Activated T-helper 2 cell treated with anti-CD3 and anti-CD28 coated beads, Interferon-gamma antibody, Interleukin-2, Interleukin-4, amounts not matched to agents 10 μg/mL and 5 μg/mL and 100 μg/mL, durations not matched to agents 14 hours and 24 hours and 36 hours (primary cell): Measurements from ENCODE around the gene SEMA3D. TPM values are rescaled to one million over a fixed set of nuclear protein-coding genes. Genes with fewer than 3 reads are reported as not detected.

Experiments
- DNase-seq: peaks from one replicate; pipeline ENCODE4 v3.0.0; 2021; ENCODE audit warnings: low spot score
- H3K27ac Mint-ChIP-seq: one replicate; pipeline ENCODE4 v1.8.0; 2021; ENCODE audit warnings: mixed read lengths
- H3K27me3 Mint-ChIP-seq: one replicate; pipeline ENCODE4 v1.8.0; 2021; ENCODE audit warnings: low read depth, mixed read lengths
- H3K36me3 Mint-ChIP-seq: one replicate; pipeline ENCODE4 v1.8.0; 2021; ENCODE audit warnings: low read depth, mixed read lengths
- H3K4me1 Mint-ChIP-seq: one replicate; pipeline ENCODE4 v1.8.0; 2021; ENCODE audit warnings: low read depth, mixed read lengths
- H3K4me3 Mint-ChIP-seq: one replicate; pipeline ENCODE4 v1.8.0; 2021; ENCODE audit warnings: low read depth, mild to moderate bottlenecking, moderate library complexity, mixed read lengths
- H3K9me3 Mint-ChIP-seq: one replicate; pipeline ENCODE4 v1.8.0; 2021; ENCODE audit warnings: mixed read lengths
- intact Hi-C: fragments of 100-400 bp; cut with micrococcal nuclease; formaldehyde crosslinking; loops from one replicate; pipeline ENCODE4 v1.15.1; 2023
- total RNA-seq: library from RNA; stranded (reverse); gene quantifications from 2 replicates; pipeline ENCODE4 v1.2.3, GENCODE V29; 2022

SEMA3D gene
- total RNA-seq, 1 donor from 2014 or later: 0.11 TPM

DNA sequence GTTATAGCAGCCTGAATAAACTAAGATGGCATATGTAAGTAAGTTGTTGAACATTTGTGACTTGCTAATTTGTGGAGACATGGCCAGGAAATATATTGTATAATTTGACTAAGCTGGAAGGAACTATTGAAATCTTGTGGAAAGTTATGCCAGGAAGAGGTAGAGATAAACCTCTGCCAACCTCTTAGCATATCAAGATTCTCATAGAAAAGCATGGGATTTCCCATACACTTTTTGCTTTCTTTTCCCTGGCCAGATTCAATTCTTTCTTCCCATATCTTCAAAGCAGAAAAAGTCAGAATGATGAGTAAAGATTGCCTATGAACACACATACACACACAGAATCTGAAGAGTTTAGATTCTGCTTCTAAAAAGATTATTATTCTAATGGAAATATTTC, 216.2 kb downstream of the SEMA3D start:
- Mint-ChIP-seq H3K27me3 (no peaks in the 10 kb centered on the region), H3K4me3 (no peak overlapping the region), H3K27ac (no peak overlapping the region), H3K4me1 (no peaks in the 10 kb centered on the region), H3K36me3 (no peaks in the 10 kb centered on the region), H3K9me3 (no peaks in the 10 kb centered on the region)
- no peak for DNase-seq
- intact Hi-C loops: no loop called here

- intact Hi-C loops: no loop called here
- no peak overlapping the region for H3K27ac Mint-ChIP-seq
- H3K9me3 Mint-ChIP-seq: no peaks in the 10 kb centered on the region
- no peak overlapping the region for H3K4me3 Mint-ChIP-seq
- DNase-seq: no peak
- no peaks in the 10 kb centered on the region for H3K27me3 Mint-ChIP-seq
- H3K4me1 Mint-ChIP-seq: no peaks in the 10 kb centered on the region
- no peaks in the 10 kb centered on the region for H3K36me3 Mint-ChIP-seq
Measured at GRCh38 chr7:84953234-84953633, 233.6 kb downstream of the SEMA3D start.

- no peaks in the 10 kb centered on the region for H3K36me3 Mint-ChIP-seq
- no peak for DNase-seq
- H3K4me3 Mint-ChIP-seq: no peak overlapping the region
- no peaks in the 10 kb centered on the region for H3K4me1 Mint-ChIP-seq
- no peaks in the 10 kb centered on the region for H3K27me3 Mint-ChIP-seq
- H3K27ac Mint-ChIP-seq: no peak overlapping the region
- no peaks in the 10 kb centered on the region for H3K9me3 Mint-ChIP-seq
- intact Hi-C loops: no loop called here
Measured at GRCh38 chr7:84950836-84951235, 236.0 kb downstream of the SEMA3D start.

DNA sequence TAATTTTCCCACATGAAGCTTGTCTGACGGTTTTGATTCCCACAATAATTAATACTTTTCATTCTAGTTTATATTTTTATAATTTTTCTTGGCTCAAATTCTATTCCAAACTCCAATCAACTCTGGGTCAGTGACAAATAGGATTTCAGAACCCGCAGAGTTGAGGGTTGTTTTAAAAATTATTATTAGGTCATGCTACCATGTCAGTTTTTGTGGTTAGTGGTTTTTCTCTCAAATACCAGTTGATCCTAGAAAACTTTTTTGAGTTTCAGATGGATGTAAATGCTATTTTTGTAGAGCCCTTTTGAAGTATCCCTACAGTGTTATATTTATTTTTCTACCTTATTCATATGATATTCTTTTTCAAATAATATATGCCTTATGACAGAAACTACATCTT, 237.4 kb downstream of the SEMA3D start:
- DNase-seq: no peak
- H3K4me1 Mint-ChIP-seq: no peaks in the 10 kb centered on the region
- no peaks in the 10 kb centered on the region for H3K36me3 Mint-ChIP-seq
- intact Hi-C loops: no loop called here
- no peaks in the 10 kb centered on the region for H3K9me3 Mint-ChIP-seq
- no peak overlapping the region for H3K27ac Mint-ChIP-seq
- no peak overlapping the region for H3K4me3 Mint-ChIP-seq
- no peaks in the 10 kb centered on the region for H3K27me3 Mint-ChIP-seq

DNA sequence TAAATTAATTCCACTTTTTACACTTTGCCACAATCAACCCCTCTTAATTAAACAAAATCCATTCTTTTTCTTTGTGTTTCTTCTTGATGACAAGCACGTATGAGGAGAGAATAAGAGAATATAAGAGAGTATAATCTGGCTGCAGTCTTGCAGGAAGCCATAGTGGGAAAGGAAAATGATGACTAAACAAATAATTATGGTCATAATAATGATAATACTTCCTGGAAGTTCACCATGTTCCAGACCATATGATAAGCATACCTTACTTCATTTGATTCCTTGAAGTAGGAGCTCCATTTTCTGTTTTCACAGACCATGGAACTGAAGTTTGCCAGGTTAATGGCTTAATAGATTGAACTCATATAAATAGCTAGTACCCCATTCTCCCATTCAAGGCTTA, 237.8 kb downstream of the SEMA3D start:
- intact Hi-C loops: no loop called here
- no peaks in the 10 kb centered on the region for H3K9me3 Mint-ChIP-seq
- no peak overlapping the region for H3K4me3 Mint-ChIP-seq
- no peak for DNase-seq
- no peaks in the 10 kb centered on the region for H3K27me3 Mint-ChIP-seq
- no peaks in the 10 kb centered on the region for H3K36me3 Mint-ChIP-seq
- H3K27ac Mint-ChIP-seq: no peak overlapping the region
- no peaks in the 10 kb centered on the region for H3K4me1 Mint-ChIP-seq

DNA sequence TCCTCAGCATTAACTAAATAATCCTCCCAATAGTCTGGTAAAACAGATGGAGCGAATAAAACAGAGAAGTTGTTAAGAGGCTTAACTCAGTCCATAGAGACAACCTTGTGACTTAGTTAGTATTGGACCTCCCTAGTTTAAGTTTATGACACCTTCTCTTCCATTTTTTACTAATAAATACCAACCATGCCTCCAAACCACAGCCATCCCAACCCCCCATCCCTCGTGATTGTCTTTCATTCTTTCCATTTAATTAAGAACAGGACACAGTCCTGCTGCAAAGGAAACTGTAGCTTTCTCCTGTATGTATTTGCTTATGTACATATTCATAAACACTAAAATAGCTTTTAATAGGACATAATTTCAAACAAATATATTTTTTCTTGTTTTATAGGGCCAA, 238.2 kb downstream of the SEMA3D start:
- H3K36me3 Mint-ChIP-seq: no peaks in the 10 kb centered on the region
- no peaks in the 10 kb centered on the region for H3K27me3 Mint-ChIP-seq
- no peak overlapping the region for H3K27ac Mint-ChIP-seq
- H3K4me3 Mint-ChIP-seq: no peak overlapping the region
- no peaks in the 10 kb centered on the region for H3K9me3 Mint-ChIP-seq
- no peaks in the 10 kb centered on the region for H3K4me1 Mint-ChIP-seq
- intact Hi-C loops: no loop called here
- no peak for DNase-seq

DNA sequence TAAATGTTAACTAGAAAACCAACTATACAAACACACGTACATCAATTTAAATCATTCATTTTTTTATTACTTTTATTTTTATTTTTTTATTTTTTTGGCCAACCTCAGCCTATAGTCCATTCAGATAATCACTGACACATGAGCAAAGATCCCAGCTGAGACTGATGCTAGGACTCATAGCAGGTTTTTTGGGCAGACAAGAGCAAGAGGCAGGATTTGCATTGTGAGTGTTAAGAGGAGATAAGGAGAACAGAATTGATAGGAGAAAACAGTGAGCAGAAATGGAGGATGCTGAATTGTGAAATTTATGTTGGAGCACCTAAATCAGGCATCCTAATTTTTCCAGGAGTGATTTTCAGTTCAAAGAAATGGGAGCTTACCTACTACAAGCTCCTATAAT, 240.3 kb downstream of the SEMA3D start:
- intact Hi-C loops: no loop called here
- no peaks in the 10 kb centered on the region for H3K4me1 Mint-ChIP-seq
- no peaks in the 10 kb centered on the region for H3K9me3 Mint-ChIP-seq
- no peak for DNase-seq
- H3K4me3 Mint-ChIP-seq: no peak overlapping the region
- H3K36me3 Mint-ChIP-seq: no peaks in the 10 kb centered on the region
- H3K27ac Mint-ChIP-seq: no peak overlapping the region
- H3K27me3 Mint-ChIP-seq: no peaks in the 10 kb centered on the region
